NCI-H2081 (cell line): ENCODE measurements around the gene PLEKHM1.
"Not testable (repeated sequence)": the region's sequence is repeated elsewhere in the genome, so short reads cannot be mapped to it uniquely, and the experiment has no call there.

Source experiments
- DNase-seq, 2 experiments: peaks; one replicate each; lab custom pipeline; 2025; lab: John Stamatoyannopoulos, UW

PLEKHM1 gene

GRCh38 chr17:45461524-45462327 lies 28.8 kb downstream of the PLEKHM1 start:
- DNase-seq: peak; percentile 17 to 61

GRCh38 chr17:45460422-45460821 lies 30.1 kb downstream of the PLEKHM1 start:
- not testable (repeated sequence) for DNase-seq

GRCh38 chr17:45454341-45454740 lies 36.2 kb downstream of the PLEKHM1 start:
- DNase-seq: not testable (repeated sequence)

GRCh38 chr17:45453731-45454130 lies 36.8 kb downstream of the PLEKHM1 start:
- not testable (repeated sequence) for DNase-seq

GRCh38 chr17:45453225-45453534 lies 37.3 kb downstream of the PLEKHM1 start:
- not testable (repeated sequence) for DNase-seq

GRCh38 chr17:45452329-45453224 lies 37.9 kb downstream of the PLEKHM1 start:
- DNase-seq: not testable (repeated sequence)

GRCh38 chr17:45451660-45452059 lies 38.9 kb downstream of the PLEKHM1 start:
- DNase-seq: not testable (repeated sequence)

- DNase-seq: no peak
Observed at GRCh38 chr17:45451131-45451530, 39.4 kb downstream of the PLEKHM1 start.

- not testable (repeated sequence) for DNase-seq
Observed at GRCh38 chr17:45449708-45450329, 40.7 kb downstream of the PLEKHM1 start.

- DNase-seq: not testable (repeated sequence)
Observed at GRCh38 chr17:45449260-45449659, 41.3 kb downstream of the PLEKHM1 start.

GRCh38 chr17:45448483-45448882 lies 42.0 kb downstream of the PLEKHM1 start:
- DNase-seq: not testable (repeated sequence)

GRCh38 chr17:45448066-45448465 lies 42.5 kb downstream of the PLEKHM1 start:
- not testable (repeated sequence) for DNase-seq

- not testable (repeated sequence) for DNase-seq
Observed at GRCh38 chr17:45447650-45448049, 42.9 kb downstream of the PLEKHM1 start.

GRCh38 chr17:45446872-45447625 lies 43.5 kb downstream of the PLEKHM1 start:
- not testable (repeated sequence) for DNase-seq

GRCh38 chr17:45445901-45446743 lies 44.4 kb downstream of the PLEKHM1 start:
- DNase-seq: not testable (repeated sequence)

- DNase-seq: not testable (repeated sequence)
Observed at GRCh38 chr17:45444856-45445820, 45.4 kb downstream of the PLEKHM1 start.

- DNase-seq: not testable (repeated sequence)
Observed at GRCh38 chr17:45444301-45444700, 46.2 kb downstream of the PLEKHM1 start.

GRCh38 chr17:45443371-45444260 lies 46.9 kb downstream of the PLEKHM1 start:
- not testable (repeated sequence) for DNase-seq
